H9 (cell line): ENCODE results near the gene SPCS2. TPM values are rescaled to one million over a fixed set of nuclear protein-coding genes. Genes with fewer than 3 reads are reported as not detected.

ENCODE experiments used
- DNase-seq: peaks from one replicate; pipeline ENCODE4 v3.0.0-alpha.2; 2017
- H2AFZ ChIP-seq: one replicate; pipeline ENCODE4 v1.6.1; 2013; ENCODE audit warnings: mild to moderate bottlenecking, low read length, control low read depth, moderate library complexity
- H2AK5ac ChIP-seq: 2 replicates; pipeline ENCODE4 v1.6.1; 2013; ENCODE audit warnings: low read length, control low read depth, mixed read lengths; ENCODE audit not compliant: insufficient read length
- H2BK120ac ChIP-seq: one replicate; pipeline ENCODE4 v1.6.1; 2013; ENCODE audit warnings: low read depth, mild to moderate bottlenecking, low read length, control low read depth, inconsistent platforms; ENCODE audit not compliant: poor library complexity, severe bottlenecking
- H2BK12ac ChIP-seq: 2 replicates; pipeline ENCODE4 v1.6.1; 2013; ENCODE audit warnings: low read length, control low read depth, mixed read lengths, low read depth; ENCODE audit not compliant: insufficient read length
- H2BK15ac ChIP-seq: 2 replicates; pipeline ENCODE4 v1.6.1; 2013; ENCODE audit warnings: low read depth, low read length, control low read depth
- H2BK20ac ChIP-seq: one replicate; pipeline ENCODE4 v1.6.1; 2013; ENCODE audit warnings: low read depth, mild to moderate bottlenecking, low read length, control low read depth, inconsistent platforms; ENCODE audit not compliant: poor library complexity, severe bottlenecking
- H2BK5ac ChIP-seq: 2 replicates; pipeline ENCODE4 v1.6.1; 2013; ENCODE audit warnings: low read length, control low read depth, mixed read lengths; ENCODE audit not compliant: insufficient read length
- H3K14ac ChIP-seq: 2 replicates; pipeline ENCODE4 v1.6.1; 2013; ENCODE audit warnings: low read length, control low read depth; ENCODE audit not compliant: insufficient read depth
- H3K18ac ChIP-seq: 2 replicates; pipeline ENCODE4 v1.6.1; 2013; ENCODE audit warnings: low read depth, mild to moderate bottlenecking, mixed read lengths, low read length, control low read depth; ENCODE audit not compliant: insufficient read length
- H3K23ac ChIP-seq: 2 replicates; pipeline ENCODE4 v1.6.1; 2013; ENCODE audit warnings: low read length, control low read depth, mixed read lengths, low read depth; ENCODE audit not compliant: insufficient read length
- H3K23me2 ChIP-seq: 2 replicates; pipeline ENCODE4 v1.6.1; 2013; ENCODE audit warnings: low read depth, mild to moderate bottlenecking, mixed read lengths, low read length, control low read depth; ENCODE audit not compliant: insufficient read length, poor library complexity, severe bottlenecking
- H3K27ac ChIP-seq: 2 replicates; pipeline ENCODE4 v1.5.1; 2013; ENCODE audit warnings: low read length, control low read depth, mixed read lengths, low read depth; ENCODE audit not compliant: insufficient read length
- H3K27me3 ChIP-seq: 2 replicates; pipeline ENCODE4 v1.6.1; 2013; ENCODE audit warnings: low read length, control low read depth, inconsistent platforms; ENCODE audit not compliant: insufficient read depth
- H3K4ac ChIP-seq: 2 replicates; pipeline ENCODE4 v1.6.1; 2013; ENCODE audit warnings: low read depth, mild to moderate bottlenecking, control low read depth, inconsistent platforms, low read length, moderate library complexity
- H3K4me1 ChIP-seq: 2 replicates; pipeline ENCODE4 v1.6.1; 2013; ENCODE audit warnings: low read length, control low read depth, inconsistent platforms; ENCODE audit not compliant: insufficient read depth
- H3K4me2 ChIP-seq: 2 replicates; pipeline ENCODE4 v1.6.1; 2013; ENCODE audit warnings: low read length, control low read depth, mixed read lengths; ENCODE audit not compliant: insufficient read length, insufficient read depth
- H3K56ac ChIP-seq: 2 replicates; pipeline ENCODE4 v1.6.1; 2013; ENCODE audit warnings: low read depth, mild to moderate bottlenecking, mixed read lengths, low read length, control low read depth; ENCODE audit not compliant: insufficient read length
- H3K79me1 ChIP-seq: 2 replicates; pipeline ENCODE4 v1.6.1; 2013; ENCODE audit warnings: low read depth, mild to moderate bottlenecking, moderate library complexity, low read length, control low read depth, inconsistent platforms; ENCODE audit not compliant: insufficient read depth, poor library complexity, severe bottlenecking
- H3K79me2 ChIP-seq: 2 replicates; pipeline ENCODE4 v1.6.1; 2013; ENCODE audit warnings: low read length, control low read depth, inconsistent platforms; ENCODE audit not compliant: insufficient read depth
- H3K9ac ChIP-seq: 2 replicates; pipeline ENCODE4 v1.6.1; 2013; ENCODE audit warnings: low read length, control low read depth, mixed read lengths; ENCODE audit not compliant: insufficient read length; ENCODE audit errors: extremely low read depth
- H3K9me3 ChIP-seq: one replicate; pipeline ENCODE4 v1.6.1; 2013; ENCODE audit warnings: low read depth, low read length, inconsistent platforms; ENCODE audit not compliant: control insufficient read depth
- H3T11ph ChIP-seq: one replicate; pipeline ENCODE4 v1.6.1; 2013; ENCODE audit warnings: mild to moderate bottlenecking, low read length, control low read depth, inconsistent platforms
- H4K20me1 ChIP-seq: one replicate; pipeline ENCODE4 v1.6.1; 2013; ENCODE audit not compliant: control insufficient read depth, insufficient read length, insufficient read depth
- H4K5ac ChIP-seq: 2 replicates; pipeline ENCODE4 v1.6.1; 2013; ENCODE audit warnings: low read depth, mild to moderate bottlenecking, mixed read lengths, low read length, control low read depth; ENCODE audit not compliant: insufficient read length
- H4K8ac ChIP-seq: replicated peaks from 2 replicates; pipeline ENCODE4 v1.6.1; 2013; ENCODE audit warnings: low read length, control low read depth, mixed read lengths, low read depth; ENCODE audit not compliant: insufficient read length
- H4K91ac ChIP-seq: 2 replicates; pipeline ENCODE4 v1.6.1; 2013; ENCODE audit warnings: low read depth, mild to moderate bottlenecking, moderate library complexity, mixed read lengths, low read length, control low read depth; ENCODE audit not compliant: insufficient read length
- H3K27ac Mint-ChIP-seq, 3 experiments: 2 replicates in 2 of 3; 3 replicates in 1 of 3; pipeline ENCODE4 v1.8.0; 2020 to 2021; ENCODE audit warnings: mixed read lengths in 3 of 3, mild to moderate bottlenecking in 1 of 3, moderate library complexity in 1 of 3
- H3K27me3 Mint-ChIP-seq: 2 replicates; pipeline ENCODE4 v1.8.0; 2021; ENCODE audit warnings: low read depth, mild to moderate bottlenecking, moderate library complexity, mixed read lengths
- H3K36me3 Mint-ChIP-seq, 3 experiments: 2 replicates in 2 of 3; 3 replicates in 1 of 3; pipeline ENCODE4 v1.8.0; 2020 to 2021; ENCODE audit warnings: low read depth in 3 of 3, mixed read lengths in 3 of 3; ENCODE audit not compliant: insufficient read depth in 1 of 3
- H3K4me1 Mint-ChIP-seq, 2 experiments: 2 replicates each; pipeline ENCODE4 v1.8.0; 2020; ENCODE audit warnings: mixed read lengths in 2 of 2
- H3K4me3 Mint-ChIP-seq, 2 experiments: 2 replicates in 1 of 2; 3 replicates in 1 of 2; pipeline ENCODE4 v1.8.0; 2020 to 2021; ENCODE audit warnings: mild to moderate bottlenecking in 2 of 2, mixed read lengths in 2 of 2, moderate library complexity in 1 of 2
- H3K9me3 Mint-ChIP-seq, 2 experiments: 2 replicates in 1 of 2; 3 replicates in 1 of 2; pipeline ENCODE4 v1.8.0; 2020; ENCODE audit warnings: mild to moderate bottlenecking in 2 of 2, mixed read lengths in 2 of 2, moderate library complexity in 1 of 2
- CTCF ChIP-seq: fragments of 200-600 bp; sonication (generic); conservative IDR thresholded peaks from 3 replicates; pipeline ENCODE4 v1.8.0; 2021; ENCODE audit warnings: antibody characterized with exemption, mild to moderate bottlenecking
- whole genome bisulfite sequencing: extraction: QIAGEN DNeasy Blood & Tissue Kit; methylation state at CpG from one replicate; pipeline ENCODE4 v1.1.7; 2013; ENCODE audit warnings: missing lambda C conversion rate, low lambda C conversion rate, mixed read lengths; ENCODE audit not compliant: insufficient read length; ENCODE audit errors: extremely low coverage; 5-methylcytosine and 5-hydroxymethylcytosine counted together
- total RNA-seq: library from RNA; stranded (reverse); gene quantifications from 2 replicates; pipeline ENCODE4 v1.2.1, GENCODE V29; 2021

Gene SPCS2
- total RNA-seq, 1 experiment from 2014 or later = 144 TPM

- Histone ChIP-seq H2BK12ac (no peak overlapping the region), H2BK120ac (no peak overlapping the region), H3K18ac (no peak overlapping the region), H3K4me1 (no peaks in the 10 kb centered on the region), H2AK5ac (no peak overlapping the region), H3K9me3 (no peaks in the 10 kb centered on the region), H4K91ac (no peak overlapping the region), H3K23ac (no peak overlapping the region), H3T11ph (no peak overlapping the region), H2BK20ac (no peak overlapping the region), H3K79me1 (peaks cover 8% of the 10 kb centered on the region), H4K8ac (no peak overlapping the region), H2AFZ (no peak overlapping the region), H4K5ac (no peak overlapping the region), H3K4ac (no peak overlapping the region), H3K4me2 (no peak overlapping the region), H3K14ac (no peak overlapping the region), H3K27ac (no peak overlapping the region), H3K27me3 (no peaks in the 10 kb centered on the region), H2BK15ac (no peak overlapping the region), H3K79me2 (peaks cover 28% of the 10 kb centered on the region), H4K20me1 (no peaks in the 10 kb centered on the region), H3K56ac (no peak overlapping the region), H2BK5ac (no peak overlapping the region), H3K23me2 (peaks cover 5% of the 10 kb centered on the region), H3K9ac (no peak overlapping the region)
- Mint-ChIP-seq H3K4me1 (peaks cover 15 to 16% of the 10 kb centered on the region in 2 experiments), H3K36me3 (peaks cover 0 to 17% (median 6%) of the 10 kb centered on the region in 3 experiments; a peak in 5 of 7 replicates), H3K4me3 (no peak overlapping the region), H3K27ac (no peak overlapping the region), H3K9me3 (no peaks in the 10 kb centered on the region; a peak in 1 of 5 replicates), H3K27me3 (no peaks in the 10 kb centered on the region)
- TF ChIP-seq CTCF = no peak
- no CpG with 5 or more reads among the region's 2 CpGs for WGBS
- DNase-seq = no peak
Measured at GRCh38 chr11:74952752-74953151, 3.7 kb downstream of the SPCS2 start.
